Astrocyte (in vitro differentiated cells and primary cell): ENCODE data around the gene GRM7. TPM values are rescaled to one million over a fixed set of nuclear protein-coding genes. Genes with fewer than 3 reads are reported as not detected.

Source experiments
- DNase-seq: peaks from one replicate; pipeline ENCODE4 v3.0.0-alpha.2; 2010; ENCODE audit warnings: low read depth
- FAIRE-seq: peaks from 2 replicates; lab custom pipeline; 2011; peaks lifted over from hg19 to GRCh38; lab: Jason Lieb, UNC
- H2AFZ ChIP-seq: 2 replicates; pipeline ENCODE4 v1.6.0; 2012; ENCODE audit warnings: low read depth, low read length, inconsistent platforms
- H3K27ac ChIP-seq: 2 replicates; pipeline ENCODE4 v1.5.1; 2011; ENCODE audit warnings: low read depth, low read length, inconsistent platforms
- H3K27me3 ChIP-seq: 2 replicates; pipeline ENCODE4 v1.6.0; 2011; ENCODE audit warnings: low read length, inconsistent platforms; ENCODE audit not compliant: insufficient read depth
- H3K36me3 ChIP-seq: 2 replicates; pipeline ENCODE4 v1.5.1; 2011; ENCODE audit warnings: low read length, inconsistent platforms; ENCODE audit not compliant: insufficient read depth
- H3K4me1 ChIP-seq: 2 replicates; pipeline ENCODE4 v1.5.1; 2011; ENCODE audit warnings: low read length, inconsistent platforms; ENCODE audit not compliant: insufficient read depth
- H3K4me2 ChIP-seq: 2 replicates; pipeline ENCODE4 v1.6.0; 2012; ENCODE audit warnings: low read length, inconsistent platforms
- H3K4me3 ChIP-seq: 2 replicates; pipeline ENCODE4 v1.5.1; 2011; ENCODE audit warnings: low read depth, mild to moderate bottlenecking, low read length, inconsistent platforms; ENCODE audit not compliant: insufficient read depth
- H3K79me2 ChIP-seq: 2 replicates; pipeline ENCODE4 v1.6.0; 2012; ENCODE audit warnings: mild to moderate bottlenecking, low read length, inconsistent platforms; ENCODE audit not compliant: insufficient read depth
- H3K9ac ChIP-seq: 2 replicates; pipeline ENCODE4 v1.6.0; 2012; ENCODE audit warnings: mild to moderate bottlenecking, low read length, inconsistent platforms
- H3K9me3 ChIP-seq: 2 replicates; pipeline ENCODE4 v1.5.1; 2012; ENCODE audit warnings: low read depth, mild to moderate bottlenecking, low read length, inconsistent platforms; ENCODE audit not compliant: insufficient read depth
- H4K20me1 ChIP-seq: 2 replicates; pipeline ENCODE4 v1.6.0; 2012; ENCODE audit warnings: low read length, inconsistent platforms; ENCODE audit not compliant: insufficient read depth
- H3K27ac Mint-ChIP-seq: one replicate; pipeline ENCODE4 v1.8.0; 2021; ENCODE audit warnings: mild to moderate bottlenecking, mixed read lengths; ENCODE audit not compliant: unreplicated experiment
- H3K27me3 Mint-ChIP-seq: one replicate; pipeline ENCODE4 v1.8.0; 2021; ENCODE audit warnings: low read depth, mixed read lengths; ENCODE audit not compliant: unreplicated experiment
- H3K36me3 Mint-ChIP-seq: one replicate; pipeline ENCODE4 v1.8.0; 2021; ENCODE audit warnings: low read depth, mixed read lengths; ENCODE audit not compliant: unreplicated experiment
- H3K4me1 Mint-ChIP-seq: one replicate; pipeline ENCODE4 v1.8.0; 2021; ENCODE audit warnings: low read depth, mixed read lengths; ENCODE audit not compliant: unreplicated experiment
- H3K4me3 Mint-ChIP-seq: one replicate; pipeline ENCODE4 v1.8.0; 2021; ENCODE audit warnings: mild to moderate bottlenecking, moderate library complexity, mixed read lengths; ENCODE audit not compliant: unreplicated experiment
- H3K9me3 Mint-ChIP-seq: one replicate; pipeline ENCODE4 v1.8.0; 2021; ENCODE audit warnings: mild to moderate bottlenecking, mixed read lengths; ENCODE audit not compliant: unreplicated experiment
- CTCF ChIP-seq: IDR thresholded peaks from 2 replicates; pipeline ENCODE4 v1.5.1; 2011; ENCODE audit warnings: low read depth, mild to moderate bottlenecking, inconsistent platforms, low read length, moderate library complexity; ENCODE audit not compliant: insufficient read depth
- EZH2 ChIP-seq: IDR thresholded peaks from 2 replicates; pipeline ENCODE4 v1.6.1; 2012; ENCODE audit warnings: mild to moderate bottlenecking, low read length, inconsistent platforms; ENCODE audit not compliant: insufficient read depth
- total RNA-seq: library from RNA; stranded (reverse); gene quantifications from 2 replicates; pipeline ENCODE4 v1.2.1, GENCODE V29; 2021

The GRM7 gene
- total RNA-seq, 1 donor from 2014 or later = not detected

GRCh38 chr3:7062714-7063113, 201.8 kb downstream of the GRM7 start:
- Mint-ChIP-seq H3K4me1 (no peaks in the 10 kb centered on the region), H3K27ac (no peak overlapping the region), H3K36me3 (no peaks in the 10 kb centered on the region), H3K27me3 (no peaks in the 10 kb centered on the region), H3K4me3 (no peak overlapping the region), H3K9me3 (peaks cover 6% of the 10 kb centered on the region)
- FAIRE-seq (no peak), DNase-seq (no peak)
- Histone ChIP-seq H4K20me1 (no peaks in the 10 kb centered on the region), H2AFZ (no peak overlapping the region), H3K9ac (no peak overlapping the region), H3K27me3 (no peaks in the 10 kb centered on the region), H3K79me2 (no peaks in the 10 kb centered on the region), H3K27ac (no peak overlapping the region), H3K4me2 (no peak overlapping the region), H3K4me3 (no peak overlapping the region), H3K9me3 (no peaks in the 10 kb centered on the region), H3K36me3 (no peaks in the 10 kb centered on the region), H3K4me1 (no peaks in the 10 kb centered on the region)
- TF ChIP-seq CTCF = no peak
- TF ChIP-seq EZH2 = no peak

- Histone ChIP-seq H3K9me3 (no peaks in the 10 kb centered on the region), H3K9ac (no peak overlapping the region), H3K4me2 (no peak overlapping the region), H3K27me3 (no peaks in the 10 kb centered on the region), H3K27ac (no peak overlapping the region), H3K79me2 (no peaks in the 10 kb centered on the region), H3K36me3 (no peaks in the 10 kb centered on the region), H3K4me3 (no peak overlapping the region), H4K20me1 (no peaks in the 10 kb centered on the region), H2AFZ (no peak overlapping the region), H3K4me1 (no peaks in the 10 kb centered on the region)
- Mint-ChIP-seq H3K4me3 (no peak overlapping the region), H3K9me3 (peaks cover 4% of the 10 kb centered on the region), H3K27ac (no peak overlapping the region), H3K36me3 (no peaks in the 10 kb centered on the region), H3K27me3 (no peaks in the 10 kb centered on the region), H3K4me1 (no peaks in the 10 kb centered on the region)
- FAIRE-seq (no peak), DNase-seq (no peak)
- TF ChIP-seq CTCF = no peak
- no peak for TF ChIP-seq EZH2
Measured at GRCh38 chr3:7070461-7070860, 209.5 kb downstream of the GRM7 start.

- H3K27ac Mint-ChIP-seq = no peak overlapping the region
- Histone ChIP-seq H3K4me1 (no peaks in the 10 kb centered on the region), H3K27ac (no peak overlapping the region), H4K20me1 (no peaks in the 10 kb centered on the region), H3K27me3 (no peaks in the 10 kb centered on the region), H3K4me2 (no peak overlapping the region), H2AFZ (no peak overlapping the region), H3K36me3 (no peaks in the 10 kb centered on the region), H3K9ac (no peak overlapping the region), H3K4me3 (no peak overlapping the region), H3K79me2 (no peaks in the 10 kb centered on the region), H3K9me3 (no peaks in the 10 kb centered on the region)
- no peaks in the 10 kb centered on the region for H3K9me3 Mint-ChIP-seq
- H3K36me3 Mint-ChIP-seq = no peaks in the 10 kb centered on the region
- DNase-seq (no peak), FAIRE-seq (no peak)
- TF ChIP-seq EZH2 (no peak), CTCF (no peak)
- no peak overlapping the region for H3K4me3 Mint-ChIP-seq
- no peaks in the 10 kb centered on the region for H3K27me3 Mint-ChIP-seq
- no peaks in the 10 kb centered on the region for H3K4me1 Mint-ChIP-seq
Measured at GRCh38 chr3:7074217-7074616, 213.3 kb downstream of the GRM7 start.
